Calu3 (cell line): ENCODE measurements around the gene HPSE2. TPM values are rescaled to one million over a fixed set of nuclear protein-coding genes. Genes with fewer than 3 reads are reported as not detected.

Source experiments
- BruUV-seq: library from RNA; stranded (reverse); fragments of 400-500 nt; replicated peaks from 2 replicates; lab custom pipeline; 2021; lab: Mats Ljungman, UMichigan
- CTCF ChIA-PET: fragments of 300-600 bp; sonication (Branson Sonifier 250); formaldehyde crosslinking; loops from one replicate; lab custom pipeline; 2022; ENCODE audit warnings: antibody characterized with exemption; lab: Charles Lee
- DNase-seq: peaks from one replicate; pipeline ENCODE4 v3.0.0; 2022
- H3K27ac Mint-ChIP-seq: one replicate; pipeline ENCODE4 v1.8.0; 2022; ENCODE audit warnings: mixed read lengths; ENCODE audit not compliant: unreplicated experiment
- H3K27me3 Mint-ChIP-seq: one replicate; pipeline ENCODE4 v1.8.0; 2022; ENCODE audit warnings: mixed read lengths; ENCODE audit not compliant: unreplicated experiment
- H3K36me3 Mint-ChIP-seq: one replicate; pipeline ENCODE4 v1.8.0; 2022; ENCODE audit warnings: mild to moderate bottlenecking, moderate library complexity, mixed read lengths; ENCODE audit not compliant: insufficient read depth, unreplicated experiment
- H3K4me1 Mint-ChIP-seq: one replicate; pipeline ENCODE4 v1.8.0; 2022; ENCODE audit warnings: mild to moderate bottlenecking, low read depth, mixed read lengths; ENCODE audit not compliant: unreplicated experiment
- H3K4me3 Mint-ChIP-seq: one replicate; pipeline ENCODE4 v1.8.0; 2022; ENCODE audit warnings: mild to moderate bottlenecking, low read depth, moderate library complexity, mixed read lengths; ENCODE audit not compliant: unreplicated experiment
- H3K9me3 Mint-ChIP-seq: one replicate; pipeline ENCODE4 v1.8.0; 2022; ENCODE audit warnings: low read depth, mixed read lengths; ENCODE audit not compliant: unreplicated experiment
- CTCF ChIP-seq: fragments of 200-600 bp; IDR thresholded peaks from one replicate; pipeline ENCODE4 v1.8.0; 2022; ENCODE audit warnings: antibody characterized with exemption; ENCODE audit not compliant: unreplicated experiment
- intact Hi-C: fragments of 100-400 bp; cut with micrococcal nuclease; formaldehyde crosslinking; loops from one replicate; pipeline ENCODE4 v1.10.0; 2022; ENCODE audit not compliant: unreplicated experiment
- total RNA-seq: library from RNA; stranded (reverse); gene quantifications from 2 replicates; pipeline ENCODE4 v1.2.3, GENCODE V29; 2022

Gene HPSE2
- total RNA-seq, 1 experiment from 2014 or later = not detected

DNA sequence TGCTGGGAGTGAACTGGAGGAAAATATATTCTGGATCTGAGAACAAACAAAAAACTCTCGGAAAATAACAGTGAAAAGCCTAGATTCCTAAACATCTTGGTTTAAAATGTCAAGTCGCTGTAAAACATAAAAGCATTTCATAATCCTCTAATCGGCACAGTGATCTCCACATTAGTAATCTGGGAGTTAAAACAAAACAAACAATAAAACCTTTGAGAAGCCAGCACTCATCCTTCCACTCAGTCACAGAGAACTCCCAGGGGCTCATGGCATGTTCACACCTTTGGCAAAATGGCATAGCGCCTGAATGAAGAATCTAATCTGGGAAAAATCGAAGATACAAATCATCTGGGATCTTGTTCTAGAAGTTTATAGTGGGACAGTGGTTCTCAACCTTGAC lies 764.8 kb downstream of the HPSE2 start:
- Mint-ChIP-seq H3K9me3 (no peaks in the 10 kb centered on the region), H3K36me3 (peaks cover 6% of the 10 kb centered on the region), H3K27me3 (no peaks in the 10 kb centered on the region), H3K4me3 (no peak overlapping the region), H3K27ac (no peak overlapping the region), H3K4me1 (no peaks in the 10 kb centered on the region)
- BruUV-seq = no TSS peak
- intact Hi-C loops = loop anchor here (5.0 to 10.0 kb wide), 2 partner anchors 104 to 336 kb away; no protein-coding TSS in a partner anchor
- CTCF ChIA-PET = no interaction called here
- DNase-seq = no peak
- no peak for TF ChIP-seq CTCF

GRCh38 chr10:98469001-98469931 lies 766.4 kb downstream of the HPSE2 start:
- no peak overlapping the region for H3K4me3 Mint-ChIP-seq
- H3K4me1 Mint-ChIP-seq = no peaks in the 10 kb centered on the region
- CTCF ChIA-PET = no interaction called here
- no peak for DNase-seq
- BruUV-seq = no TSS peak
- H3K27me3 Mint-ChIP-seq = no peaks in the 10 kb centered on the region
- no peak overlapping the region for H3K27ac Mint-ChIP-seq
- TF ChIP-seq CTCF = no peak
- intact Hi-C loops = loop anchor here (5.0 kb wide), 1 partner anchor 703 kb away; no protein-coding TSS in a partner anchor
- no peaks in the 10 kb centered on the region for H3K9me3 Mint-ChIP-seq
- peaks cover 6% of the 10 kb centered on the region for H3K36me3 Mint-ChIP-seq

- intact Hi-C loops = loop anchor here (1.0 to 5.0 kb wide), 3 partner anchors 197 to 779 kb away; no protein-coding TSS in a partner anchor
- Mint-ChIP-seq H3K4me1 (no peaks in the 10 kb centered on the region), H3K9me3 (no peaks in the 10 kb centered on the region), H3K27me3 (no peaks in the 10 kb centered on the region), H3K4me3 (peak overlapping the region; percentile 72), H3K27ac (no peak overlapping the region), H3K36me3 (peaks cover 9% of the 10 kb centered on the region)
- CTCF ChIA-PET = interaction anchor here (0.6 to 2.2 kb wide), 8 partner anchors 11 to 779 kb away, joined by 3 to 24 read pairs (median 4); no protein-coding TSS in a partner anchor
- DNase-seq = peak; percentile 67
- no TSS peak for BruUV-seq
- TF ChIP-seq CTCF = peak; percentile 62
Measured at GRCh38 chr10:98467506-98468318, 767.9 kb downstream of the HPSE2 start.

GRCh38 chr10:98466861-98467505 lies 768.7 kb downstream of the HPSE2 start:
- no peaks in the 10 kb centered on the region for H3K9me3 Mint-ChIP-seq
- CTCF ChIA-PET = interaction anchor here (0.6 to 2.2 kb wide), 8 partner anchors 12 to 780 kb away, joined by 3 to 24 read pairs (median 4); no protein-coding TSS in a partner anchor
- peaks cover 11% of the 10 kb centered on the region for H3K36me3 Mint-ChIP-seq
- BruUV-seq = no TSS peak
- no peaks in the 10 kb centered on the region for H3K27me3 Mint-ChIP-seq
- intact Hi-C loops = loop anchor here (1.0 to 5.0 kb wide), 3 partner anchors 197 to 780 kb away; no protein-coding TSS in a partner anchor
- H3K4me1 Mint-ChIP-seq = no peaks in the 10 kb centered on the region
- no peak overlapping the region for H3K27ac Mint-ChIP-seq
- H3K4me3 Mint-ChIP-seq = peak overlapping the region; percentile 72
- TF ChIP-seq CTCF = no peak
- no peak for DNase-seq
